ENCODE results near the gene LRRK1.

LRRK1 gene

GRCh38 chr15:100878130-100878529 is 41.0 kb upstream of the LRRK1 start:
- no peaks in the 10 kb centered on the region for H3K36me3 Mint-ChIP-seq (ENCODE audit: low read depth)
- H3K4me3 Mint-ChIP-seq = peak overlapping the region; percentile 80 to 87 (median 83)
- peaks cover 4% of the 10 kb centered on the region for H3K4me1 Mint-ChIP-seq
- TF ChIP-seq, protein P1, sequence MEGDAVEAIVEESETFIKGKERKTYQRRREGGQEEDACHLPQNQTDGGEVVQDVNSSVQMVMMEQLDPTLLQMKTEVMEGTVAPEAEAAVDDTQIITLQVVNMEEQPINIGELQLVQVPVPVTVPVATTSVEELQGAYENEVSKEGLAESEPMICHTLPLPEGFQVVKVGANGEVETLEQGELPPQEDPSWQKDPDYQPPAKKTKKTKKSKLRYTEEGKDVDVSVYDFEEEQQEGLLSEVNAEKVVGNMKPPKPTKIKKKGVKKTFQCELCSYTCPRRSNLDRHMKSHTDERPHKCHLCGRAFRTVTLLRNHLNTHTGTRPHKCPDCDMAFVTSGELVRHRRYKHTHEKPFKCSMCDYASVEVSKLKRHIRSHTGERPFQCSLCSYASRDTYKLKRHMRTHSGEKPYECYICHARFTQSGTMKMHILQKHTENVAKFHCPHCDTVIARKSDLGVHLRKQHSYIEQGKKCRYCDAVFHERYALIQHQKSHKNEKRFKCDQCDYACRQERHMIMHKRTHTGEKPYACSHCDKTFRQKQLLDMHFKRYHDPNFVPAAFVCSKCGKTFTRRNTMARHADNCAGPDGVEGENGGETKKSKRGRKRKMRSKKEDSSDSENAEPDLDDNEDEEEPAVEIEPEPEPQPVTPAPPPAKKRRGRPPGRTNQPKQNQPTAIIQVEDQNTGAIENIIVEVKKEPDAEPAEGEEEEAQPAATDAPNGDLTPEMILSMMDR (IDR thresholded peaks at IDR 0.05; ENCODE audit: unreplicated experiment in 3 of 3) = no peak
- no peak overlapping the region for H3K27ac Mint-ChIP-seq
- peaks cover 85% of the 10 kb centered on the region for H3K27me3 Mint-ChIP-seq (ENCODE audit: low read depth)
- no peaks in the 10 kb centered on the region for H3K9me3 Mint-ChIP-seq

DNA sequence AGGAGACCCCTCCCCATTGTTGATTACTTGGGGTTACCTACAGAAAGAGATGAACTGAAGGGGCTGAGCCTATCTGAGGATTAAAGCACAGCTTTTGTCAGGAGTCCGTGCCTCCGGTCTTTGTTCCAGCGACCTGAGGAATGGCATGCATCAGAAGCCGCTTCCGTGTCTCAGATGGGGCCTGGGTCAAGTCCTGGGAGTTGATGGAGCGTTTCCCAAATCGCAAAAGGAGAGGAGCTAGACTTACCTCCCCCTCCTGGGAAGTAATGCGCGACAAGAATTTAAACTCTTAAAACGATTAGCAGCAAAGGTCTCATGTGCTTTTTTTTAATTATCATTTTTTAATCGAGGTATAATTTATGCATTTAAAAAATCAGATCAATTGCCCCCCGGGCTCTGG is 40.5 kb upstream of the LRRK1 start:
- Mint-ChIP-seq H3K9me3 (no peaks in the 10 kb centered on the region), H3K4me3 (peak overlapping the region; percentile 80 to 87 (median 83)), H3K27ac (no peak overlapping the region), H3K4me1 (peaks cover 4% of the 10 kb centered on the region), H3K36me3 (ENCODE audit: low read depth) (no peaks in the 10 kb centered on the region), H3K27me3 (ENCODE audit: low read depth) (peaks cover 90% of the 10 kb centered on the region)
- TF ChIP-seq, protein P1 (IDR thresholded peaks at IDR 0.05; ENCODE audit: unreplicated experiment in 3 of 3) = no peak

DNA sequence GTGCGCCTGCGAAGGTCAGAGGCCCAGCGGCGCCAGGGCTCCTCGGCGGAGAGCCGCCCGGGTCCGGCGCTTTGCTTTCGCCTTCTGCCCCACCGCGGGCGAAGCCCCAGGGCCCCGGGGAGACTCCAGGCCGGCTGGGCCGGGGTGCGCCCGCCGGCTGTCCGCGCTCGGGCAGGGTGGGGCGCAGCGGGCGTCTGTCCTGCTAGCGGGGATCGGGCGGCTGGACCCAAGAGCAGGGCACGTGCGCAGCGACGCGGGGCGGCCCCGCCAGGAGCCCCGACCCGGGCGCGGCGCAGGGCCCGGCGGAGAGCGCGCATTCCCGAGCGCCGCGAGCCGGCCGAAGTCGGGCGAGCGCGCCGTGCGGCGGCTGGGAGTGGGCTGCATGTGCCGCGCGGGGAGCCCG is 40.1 kb upstream of the LRRK1 start:
- H3K4me3 Mint-ChIP-seq = peak overlapping the region; percentile 80 to 87 (median 83)
- no peaks in the 10 kb centered on the region for H3K36me3 Mint-ChIP-seq (ENCODE audit: low read depth)
- TF ChIP-seq, protein P1 (IDR thresholded peaks at IDR 0.05; ENCODE audit: unreplicated experiment in 3 of 3) = no peak
- no peaks in the 10 kb centered on the region for H3K9me3 Mint-ChIP-seq
- peaks cover 90% of the 10 kb centered on the region for H3K27me3 Mint-ChIP-seq (ENCODE audit: low read depth)
- no peak overlapping the region for H3K27ac Mint-ChIP-seq
- H3K4me1 Mint-ChIP-seq = peaks cover 4% of the 10 kb centered on the region

DNA sequence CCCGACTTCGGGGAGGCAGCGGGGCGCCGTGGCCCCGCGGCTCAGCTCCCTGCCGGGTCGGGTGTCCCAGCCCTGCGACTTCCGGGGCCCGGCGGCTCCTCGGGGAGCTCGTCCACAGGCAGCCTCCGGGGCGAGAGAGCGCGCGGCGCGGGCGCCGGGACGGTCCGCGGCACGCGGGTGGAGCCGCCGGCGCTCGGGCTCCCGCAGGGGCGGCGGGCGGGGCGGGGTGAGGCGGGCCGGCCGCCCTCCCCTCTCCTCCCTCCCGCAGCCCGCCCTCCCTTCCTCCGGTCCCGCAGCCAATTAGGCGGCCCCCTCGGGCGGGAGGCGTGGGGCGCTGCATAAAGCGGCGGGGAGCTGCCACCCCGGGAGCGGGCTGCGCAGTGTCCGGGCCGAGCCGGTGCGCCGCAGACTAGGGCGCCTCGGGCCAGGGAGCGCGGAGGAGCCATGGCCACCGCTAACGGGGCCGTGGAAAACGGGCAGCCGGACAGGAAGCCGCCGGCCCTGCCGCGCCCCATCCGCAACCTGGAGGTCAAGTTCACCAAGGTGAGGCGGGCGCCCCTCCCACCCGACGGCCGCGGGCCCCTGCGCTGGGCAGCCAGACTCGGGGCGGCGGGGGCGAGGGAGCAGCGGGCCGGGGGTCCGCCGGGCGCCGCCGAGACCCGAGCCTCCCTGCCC is 39.6 kb upstream of the LRRK1 start, which contains the start of gene ALDH1A3:
ALDH1A3 (plus strand) TSS at position 368 of the 675 bp plus-strand sequence; CDS start at position 445, 77 bp downstream.
- Mint-ChIP-seq H3K27me3 (ENCODE audit: low read depth) (peaks cover 90% of the 10 kb centered on the region), H3K9me3 (no peaks in the 10 kb centered on the region), H3K36me3 (ENCODE audit: low read depth) (no peaks in the 10 kb centered on the region), H3K4me1 (peaks cover 4% of the 10 kb centered on the region), H3K4me3 (peak within 1 kb of the TSS; percentile 80 to 87 (median 83)), H3K27ac (no peak within 1 kb of the TSS)
- TF ChIP-seq, protein P1 (IDR thresholded peaks at IDR 0.05; ENCODE audit: unreplicated experiment in 3 of 3) = no peak

- H3K27ac Mint-ChIP-seq = no peak overlapping the region
- H3K27me3 Mint-ChIP-seq (ENCODE audit: low read depth) = peaks cover 90% of the 10 kb centered on the region
- H3K4me1 Mint-ChIP-seq = peaks cover 4% of the 10 kb centered on the region
- H3K9me3 Mint-ChIP-seq = no peaks in the 10 kb centered on the region
- TF ChIP-seq, protein P1 (IDR thresholded peaks at IDR 0.05; ENCODE audit: unreplicated experiment in 3 of 3) = no peak
- H3K4me3 Mint-ChIP-seq = peak overlapping the region; percentile 75 to 82 (median 78)
- no peaks in the 10 kb centered on the region for H3K36me3 Mint-ChIP-seq (ENCODE audit: low read depth)
Observed at GRCh38 chr15:100880139-100880896, 38.8 kb upstream of the LRRK1 start.
